ENCODE measurements around the gene AFM. TPM values are rescaled to one million over a fixed set of nuclear protein-coding genes. Genes with fewer than 3 reads are reported as not detected.

AFM gene
- total RNA-seq, 1 donor from 2014 or later, result 2.9 TPM

DNA sequence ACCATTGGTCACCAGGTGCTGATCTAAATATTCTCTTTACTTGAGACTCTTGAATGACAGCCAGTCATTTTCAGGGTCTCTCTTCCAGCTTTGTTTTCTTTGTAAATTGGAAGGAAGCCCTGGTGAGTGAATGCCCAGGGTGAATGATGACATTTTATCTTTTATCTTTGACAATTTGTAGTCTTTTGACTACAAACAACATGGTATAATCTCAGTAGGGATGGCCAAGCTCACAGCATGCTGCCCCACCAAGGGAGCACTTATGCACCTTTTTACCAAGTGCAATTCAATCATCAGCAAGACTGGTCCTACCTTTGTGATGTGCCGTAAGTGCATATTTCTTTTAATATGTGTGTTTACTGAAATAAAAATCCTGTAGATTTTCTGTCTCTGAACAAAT, 5.7 kb downstream of the AFM start:
- no peaks in the 10 kb centered on the region for H3K4me1 Mint-ChIP-seq (ENCODE audit: unreplicated experiment)
- no peaks in the 10 kb centered on the region for H3K9me3 Mint-ChIP-seq
- H3K36me3 Mint-ChIP-seq, result no peaks in the 10 kb centered on the region
- no peak overlapping the region for H3K4me3 Mint-ChIP-seq
- DNase-seq (ENCODE audit: extremely low spot score, unreplicated experiment), result no peak
- no peak overlapping the region for H3K27ac Mint-ChIP-seq
- TF ChIP-seq, protein P1, sequence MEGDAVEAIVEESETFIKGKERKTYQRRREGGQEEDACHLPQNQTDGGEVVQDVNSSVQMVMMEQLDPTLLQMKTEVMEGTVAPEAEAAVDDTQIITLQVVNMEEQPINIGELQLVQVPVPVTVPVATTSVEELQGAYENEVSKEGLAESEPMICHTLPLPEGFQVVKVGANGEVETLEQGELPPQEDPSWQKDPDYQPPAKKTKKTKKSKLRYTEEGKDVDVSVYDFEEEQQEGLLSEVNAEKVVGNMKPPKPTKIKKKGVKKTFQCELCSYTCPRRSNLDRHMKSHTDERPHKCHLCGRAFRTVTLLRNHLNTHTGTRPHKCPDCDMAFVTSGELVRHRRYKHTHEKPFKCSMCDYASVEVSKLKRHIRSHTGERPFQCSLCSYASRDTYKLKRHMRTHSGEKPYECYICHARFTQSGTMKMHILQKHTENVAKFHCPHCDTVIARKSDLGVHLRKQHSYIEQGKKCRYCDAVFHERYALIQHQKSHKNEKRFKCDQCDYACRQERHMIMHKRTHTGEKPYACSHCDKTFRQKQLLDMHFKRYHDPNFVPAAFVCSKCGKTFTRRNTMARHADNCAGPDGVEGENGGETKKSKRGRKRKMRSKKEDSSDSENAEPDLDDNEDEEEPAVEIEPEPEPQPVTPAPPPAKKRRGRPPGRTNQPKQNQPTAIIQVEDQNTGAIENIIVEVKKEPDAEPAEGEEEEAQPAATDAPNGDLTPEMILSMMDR (conservative IDR thresholded peaks at IDR 0.05), result no peak
- peaks cover 3% of the 10 kb centered on the region for H3K27me3 Mint-ChIP-seq

DNA sequence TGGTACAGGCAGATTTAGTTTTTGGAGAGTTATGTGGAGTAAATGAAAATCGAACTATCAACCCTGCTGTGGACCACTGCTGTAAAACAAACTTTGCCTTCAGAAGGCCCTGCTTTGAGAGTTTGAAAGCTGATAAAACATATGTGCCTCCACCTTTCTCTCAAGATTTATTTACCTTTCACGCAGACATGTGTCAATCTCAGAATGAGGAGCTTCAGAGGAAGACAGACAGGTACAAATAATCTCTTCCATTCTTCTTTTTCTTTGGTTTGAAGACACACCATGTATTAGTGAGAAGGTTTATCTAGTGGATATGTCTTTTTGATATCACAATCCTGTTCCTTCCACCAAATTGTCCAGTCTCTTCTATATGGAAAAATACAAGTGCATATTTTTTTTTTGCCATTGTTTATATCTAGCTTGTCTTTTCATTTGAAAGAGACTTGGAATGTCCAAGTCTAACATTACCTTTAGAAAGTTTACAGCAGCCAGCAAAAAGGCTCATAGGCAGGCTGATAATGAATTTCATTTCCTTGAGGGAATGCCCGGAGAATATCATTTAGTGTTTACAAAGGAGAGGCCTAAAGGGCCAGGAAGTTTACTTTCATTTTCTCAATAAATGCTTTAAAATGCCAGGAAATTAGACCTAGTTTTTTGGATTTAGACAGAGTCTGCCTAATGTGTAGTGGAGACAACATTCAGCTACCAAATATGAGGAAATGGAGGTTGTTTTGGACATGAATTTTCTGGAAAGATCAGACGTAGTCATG, 18.6 kb downstream of the AFM start:
- H3K27me3 Mint-ChIP-seq, result no peaks in the 10 kb centered on the region
- TF ChIP-seq, protein P1 (conservative IDR thresholded peaks at IDR 0.05), result no peak
- H3K36me3 Mint-ChIP-seq, result no peaks in the 10 kb centered on the region

DNA sequence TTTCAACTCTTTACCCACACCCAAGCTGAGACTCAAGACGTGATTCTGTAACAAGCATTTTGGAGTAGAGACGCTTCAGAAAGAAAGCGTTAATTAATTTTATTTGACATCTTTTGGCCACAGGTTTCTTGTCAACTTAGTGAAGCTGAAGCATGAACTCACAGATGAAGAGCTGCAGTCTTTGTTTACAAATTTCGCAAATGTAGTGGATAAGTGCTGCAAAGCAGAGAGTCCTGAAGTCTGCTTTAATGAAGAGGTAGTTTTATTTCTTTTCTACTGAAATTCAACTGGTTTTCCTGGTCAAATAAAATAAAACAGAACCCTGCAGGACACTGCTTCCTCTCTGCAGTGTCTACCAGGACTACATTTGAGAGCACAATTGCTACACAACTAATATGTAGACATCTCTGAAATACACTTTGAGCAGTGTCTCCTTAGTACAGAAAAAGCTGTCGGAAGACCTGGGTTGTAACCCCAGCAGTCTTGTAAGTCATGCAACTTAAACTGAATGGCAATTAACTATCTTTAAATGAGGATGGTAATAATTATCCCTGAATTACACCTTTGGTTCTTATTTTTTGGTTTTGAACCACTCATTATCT, 20.2 kb downstream of the AFM start:
- Mint-ChIP-seq H3K9me3 (no peaks in the 10 kb centered on the region), H3K4me3 (no peak overlapping the region), H3K36me3 (no peaks in the 10 kb centered on the region), H3K27me3 (no peaks in the 10 kb centered on the region), H3K4me1 (ENCODE audit: unreplicated experiment) (no peaks in the 10 kb centered on the region), H3K27ac (no peak overlapping the region)
- no peak for DNase-seq (ENCODE audit: extremely low spot score, unreplicated experiment)
- TF ChIP-seq, protein P1 (conservative IDR thresholded peaks at IDR 0.05), result no peak

More for the DNA sequence above, 18.6 kb downstream of the AFM start:
- no peaks in the 10 kb centered on the region for H3K4me1 Mint-ChIP-seq (ENCODE audit: unreplicated experiment)
- H3K4me3 Mint-ChIP-seq, result no peak overlapping the region
- H3K27ac Mint-ChIP-seq, result no peak overlapping the region
- no peaks in the 10 kb centered on the region for H3K9me3 Mint-ChIP-seq
- DNase-seq (ENCODE audit: extremely low spot score, unreplicated experiment), result no peak

DNA sequence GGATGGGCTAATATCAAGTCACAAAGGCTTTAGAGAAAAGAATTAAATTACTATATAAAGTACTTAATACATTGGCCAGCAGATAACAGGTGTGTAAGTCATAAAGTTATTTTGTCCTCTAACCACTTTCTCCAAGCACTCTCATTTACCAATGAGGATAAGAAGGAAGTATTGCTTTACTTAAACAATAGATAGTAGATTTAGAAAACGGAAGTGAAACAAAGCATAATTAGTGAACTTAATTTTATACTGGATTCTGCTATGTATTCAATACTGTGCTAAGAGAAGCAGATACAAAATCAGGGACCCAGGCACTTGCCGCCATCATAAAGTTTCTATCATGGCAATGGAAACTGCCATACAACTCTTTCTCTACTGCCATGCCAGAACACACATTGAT, 24.0 kb downstream of the AFM start:
- no peaks in the 10 kb centered on the region for H3K9me3 Mint-ChIP-seq
- H3K36me3 Mint-ChIP-seq, result no peaks in the 10 kb centered on the region
- no peaks in the 10 kb centered on the region for H3K4me1 Mint-ChIP-seq (ENCODE audit: unreplicated experiment)
- no peak for DNase-seq (ENCODE audit: extremely low spot score, unreplicated experiment)
- H3K4me3 Mint-ChIP-seq, result no peak overlapping the region
- TF ChIP-seq, protein P1 (conservative IDR thresholded peaks at IDR 0.05), result no peak
- H3K27me3 Mint-ChIP-seq, result no peaks in the 10 kb centered on the region
- H3K27ac Mint-ChIP-seq, result no peak overlapping the region

DNA sequence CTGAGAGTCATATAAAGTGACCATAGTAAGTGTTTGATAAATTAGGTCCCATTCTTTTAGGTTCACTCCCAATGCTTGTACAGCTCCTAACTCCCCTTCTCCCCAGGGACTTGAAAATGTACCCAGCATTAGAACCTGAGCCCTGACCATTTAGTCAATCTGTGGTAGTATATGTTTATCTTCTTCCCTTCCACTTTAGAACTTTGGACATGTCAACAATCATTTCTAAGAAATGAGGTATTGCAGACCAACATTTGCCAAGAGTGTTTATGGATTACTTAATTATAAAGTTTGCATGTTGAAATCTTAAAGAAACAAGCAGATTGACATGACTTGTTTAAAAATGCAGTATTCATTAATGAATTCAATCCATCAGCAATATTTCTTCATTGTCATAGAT, 26.0 kb downstream of the AFM start:
- no peaks in the 10 kb centered on the region for H3K9me3 Mint-ChIP-seq
- H3K27me3 Mint-ChIP-seq, result no peaks in the 10 kb centered on the region
- H3K27ac Mint-ChIP-seq, result no peak overlapping the region
- H3K36me3 Mint-ChIP-seq, result no peaks in the 10 kb centered on the region
- H3K4me3 Mint-ChIP-seq, result no peak overlapping the region
- no peaks in the 10 kb centered on the region for H3K4me1 Mint-ChIP-seq (ENCODE audit: unreplicated experiment)
- TF ChIP-seq, protein P1 (conservative IDR thresholded peaks at IDR 0.05), result no peak
- DNase-seq (ENCODE audit: extremely low spot score, unreplicated experiment), result no peak

Measured in type B pancreatic cell (in vitro differentiated cells).